Trophoblast cell (in vitro differentiated cells and primary cell): ENCODE results near the gene COL11A2.

ENCODE experiments used
- DNase-seq, 2 donors: peaks; one replicate each; pipeline ENCODE4 v3.0.0-alpha.2; 2016
- H2AFZ ChIP-seq: 2 replicates; pipeline ENCODE4 v1.6.1; 2013; ENCODE audit warnings: low read length, moderate library complexity, mild to moderate bottlenecking; ENCODE audit not compliant: insufficient read depth, poor library complexity
- H2AK5ac ChIP-seq: 2 replicates; pipeline ENCODE4 v1.6.1; 2013; ENCODE audit warnings: mild to moderate bottlenecking, low read length
- H2BK120ac ChIP-seq: 2 replicates; pipeline ENCODE4 v1.6.1; 2013; ENCODE audit warnings: low read length, mild to moderate bottlenecking, moderate library complexity; ENCODE audit not compliant: insufficient read depth, poor library complexity
- H2BK12ac ChIP-seq: 2 replicates; pipeline ENCODE4 v1.6.1; 2013; ENCODE audit warnings: mild to moderate bottlenecking, low read length, moderate library complexity
- H2BK5ac ChIP-seq: 2 replicates; pipeline ENCODE4 v1.6.1; 2013; ENCODE audit warnings: low read length, low read depth, moderate library complexity, mild to moderate bottlenecking; ENCODE audit not compliant: poor library complexity
- H3K14ac ChIP-seq: 2 replicates; pipeline ENCODE4 v1.6.1; 2013; ENCODE audit warnings: mild to moderate bottlenecking, low read length
- H3K18ac ChIP-seq: 2 replicates; pipeline ENCODE4 v1.6.1; 2013; ENCODE audit warnings: mild to moderate bottlenecking, low read length
- H3K23ac ChIP-seq: 2 replicates; pipeline ENCODE4 v1.6.1; 2013; ENCODE audit warnings: low read length
- H3K27ac ChIP-seq: 2 replicates; pipeline ENCODE4 v1.5.1; 2013; ENCODE audit warnings: low read depth, mild to moderate bottlenecking, inconsistent platforms, low read length, moderate library complexity
- H3K27me3 ChIP-seq: 2 replicates; pipeline ENCODE4 v1.6.1; 2013; ENCODE audit warnings: inconsistent platforms, mild to moderate bottlenecking, low read length, moderate library complexity; ENCODE audit not compliant: insufficient read depth
- H3K36me3 ChIP-seq, 2 experiments: 1 replicate in 1 of 2; 2 replicates in 1 of 2; pipeline ENCODE4 v1.6.1; 2013; ENCODE audit warnings: low read length in 2 of 2, mild to moderate bottlenecking in 2 of 2, moderate library complexity in 1 of 2; ENCODE audit not compliant: insufficient read depth in 2 of 2, control insufficient read depth in 1 of 2
- H3K4ac ChIP-seq: 2 replicates; pipeline ENCODE4 v1.6.1; 2013; ENCODE audit warnings: low read depth, mild to moderate bottlenecking, low read length, moderate library complexity
- H3K4me1 ChIP-seq, 2 experiments: 1 replicate in 1 of 2; 2 replicates in 1 of 2; pipeline ENCODE4 v1.6.1; 2013; ENCODE audit warnings: low read length in 2 of 2, mild to moderate bottlenecking in 2 of 2, moderate library complexity in 1 of 2; ENCODE audit not compliant: insufficient read depth in 2 of 2, control insufficient read depth in 1 of 2
- H3K4me2 ChIP-seq: 2 replicates; pipeline ENCODE4 v1.6.1; 2013; ENCODE audit warnings: inconsistent platforms, mild to moderate bottlenecking, low read length, moderate library complexity
- H3K4me3 ChIP-seq: 2 replicates; pipeline ENCODE4 v1.5.1; 2013; ENCODE audit warnings: mild to moderate bottlenecking, low read depth, low read length, inconsistent platforms
- H3K79me1 ChIP-seq: one replicate; pipeline ENCODE4 v1.6.1; 2013; ENCODE audit warnings: low read length
- H3K79me2 ChIP-seq: 2 replicates; pipeline ENCODE4 v1.6.1; 2013; ENCODE audit warnings: low read length, mild to moderate bottlenecking; ENCODE audit not compliant: control insufficient read depth, insufficient read depth, poor library complexity
- H3K9ac ChIP-seq: 2 replicates; pipeline ENCODE4 v1.6.1; 2013; ENCODE audit warnings: mild to moderate bottlenecking, low read length
- H3K9me3 ChIP-seq: 2 replicates; pipeline ENCODE4 v1.6.1; 2013; ENCODE audit warnings: low read depth, mild to moderate bottlenecking, control low read depth, inconsistent platforms, low read length; ENCODE audit not compliant: insufficient read depth
- H4K12ac ChIP-seq: 2 replicates; pipeline ENCODE4 v1.6.1; 2013; ENCODE audit warnings: low read depth, mild to moderate bottlenecking, low read length, moderate library complexity
- H4K8ac ChIP-seq: 2 replicates; pipeline ENCODE4 v1.6.1; 2013; ENCODE audit warnings: low read depth, mild to moderate bottlenecking, low read length, moderate library complexity
- H4K91ac ChIP-seq: one replicate; pipeline ENCODE4 v1.6.1; 2013; ENCODE audit warnings: low read depth, mild to moderate bottlenecking, low read length, moderate library complexity
- WGBS: extraction: QIAGEN DNeasy Blood & Tissue Kit; methylation state at CpG from one replicate; pipeline ENCODE4 v1.1.7; 2013; ENCODE audit warnings: missing lambda C conversion rate; ENCODE audit not compliant: insufficient read length, insufficient coverage; ENCODE audit errors: extremely low coverage; 5-methylcytosine and 5-hydroxymethylcytosine counted together

The COL11A2 gene

DNA sequence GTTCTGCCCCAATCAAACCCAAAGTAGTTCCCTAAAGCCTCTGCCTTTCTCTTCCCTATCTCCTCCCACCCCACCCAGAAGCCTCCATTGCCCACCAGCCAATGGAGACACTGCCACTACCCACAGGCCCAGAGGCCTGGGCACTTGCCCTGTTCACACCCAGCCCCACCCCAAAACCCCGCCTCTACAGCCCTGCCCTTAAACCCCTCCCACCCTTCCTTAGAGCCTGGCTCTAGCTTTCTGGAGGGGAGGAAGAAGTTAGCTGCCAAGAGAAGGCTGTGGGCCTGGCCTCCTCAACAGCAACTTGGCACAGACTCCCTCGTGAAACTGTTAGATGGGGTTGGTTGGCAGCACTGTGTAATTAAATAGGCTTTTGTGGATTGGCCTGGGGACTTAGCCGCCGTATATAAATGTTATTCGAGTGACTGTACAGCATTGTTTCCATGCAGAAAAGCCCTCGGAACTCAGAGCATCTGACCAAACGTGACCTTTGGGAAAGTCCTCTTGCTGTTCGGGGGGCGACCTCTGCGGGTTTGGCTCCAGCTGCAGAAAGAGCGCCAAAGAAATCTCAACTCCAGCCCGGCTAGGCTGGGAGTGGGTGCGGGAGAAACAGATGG is 31.4 kb downstream of the COL11A2 start:
- no peak overlapping the region for H2AK5ac ChIP-seq
- H3K4me3 ChIP-seq = no peak overlapping the region
- no peaks in the 10 kb centered on the region for H3K9me3 ChIP-seq
- no peak overlapping the region for H3K18ac ChIP-seq
- no peaks in the 10 kb centered on the region for H3K36me3 ChIP-seq
- H2BK12ac ChIP-seq = no peak overlapping the region
- no peak overlapping the region for H3K9ac ChIP-seq
- H3K27me3 ChIP-seq = no peaks in the 10 kb centered on the region
- no peak overlapping the region for H3K4ac ChIP-seq
- no peak overlapping the region for H3K14ac ChIP-seq
- H3K27ac ChIP-seq = no peak overlapping the region
- no peak overlapping the region for H2BK5ac ChIP-seq
- peaks cover 0 to 4% of the 10 kb centered on the region in 2 experiments for H3K4me1 ChIP-seq
- DNase-seq = peak in 1 of 2 donors; percentile 17
- H2BK120ac ChIP-seq = no peak overlapping the region
- H2AFZ ChIP-seq = no peak overlapping the region
- no peak overlapping the region for H3K23ac ChIP-seq
- no peak overlapping the region for H4K91ac ChIP-seq
- H3K79me2 ChIP-seq = no peaks in the 10 kb centered on the region
- no CpG with 5 or more reads among the region's 13 CpGs for WGBS
- no peak overlapping the region for H4K8ac ChIP-seq
- H4K12ac ChIP-seq = no peak overlapping the region
- H3K4me2 ChIP-seq = no peak overlapping the region
- H3K79me1 ChIP-seq = peaks cover 3% of the 10 kb centered on the region

DNA sequence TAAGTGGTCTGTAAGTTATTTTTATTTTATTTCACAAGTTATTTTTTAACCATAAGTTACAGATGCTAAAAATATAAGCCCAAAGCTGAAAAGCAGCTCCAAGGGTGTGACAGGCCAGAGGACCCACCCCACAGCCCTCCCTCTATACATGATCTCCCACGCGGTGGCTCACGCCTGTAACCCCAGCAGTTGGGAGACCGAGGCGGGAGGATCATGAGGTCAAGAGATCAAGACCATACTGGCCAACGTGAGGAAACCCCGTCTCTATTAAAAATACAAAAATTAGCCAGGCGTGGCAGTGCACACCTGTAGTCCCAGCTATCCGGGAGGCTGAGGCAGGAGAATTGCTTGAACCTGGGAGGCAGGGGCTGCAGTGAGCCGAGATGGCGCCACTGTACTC is 32.2 kb downstream of the COL11A2 start:
- no peak overlapping the region for H2BK12ac ChIP-seq
- no peak overlapping the region for H2BK5ac ChIP-seq

DNA sequence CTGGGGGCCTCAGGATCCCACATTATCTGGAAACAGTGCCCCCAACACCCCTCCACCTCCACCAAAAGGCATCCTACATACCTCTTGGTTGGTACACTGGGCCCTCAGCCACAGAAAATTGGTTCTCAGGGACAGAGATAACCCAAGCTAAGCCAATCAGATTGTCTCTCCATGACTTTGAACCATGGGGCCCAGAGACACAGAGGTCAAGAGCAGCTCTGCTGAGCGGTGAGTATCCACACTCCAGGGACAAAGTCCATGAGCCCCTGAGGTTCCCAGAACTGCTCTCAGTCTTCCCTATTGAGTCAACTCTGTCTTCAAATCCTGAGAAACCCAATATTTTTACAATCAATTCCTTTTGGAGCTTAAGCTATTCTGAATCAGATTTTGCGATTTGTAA is 35.3 kb downstream of the COL11A2 start:
- Histone ChIP-seq H4K8ac (no peak overlapping the region), H3K4me2 (no peak overlapping the region), H4K91ac (no peak overlapping the region), H3K23ac (no peak overlapping the region), H3K9me3 (no peaks in the 10 kb centered on the region), H3K27me3 (no peaks in the 10 kb centered on the region), H2BK5ac (no peak overlapping the region), H2AFZ (no peak overlapping the region), H3K9ac (no peak overlapping the region), H4K12ac (no peak overlapping the region), H3K36me3 (no peaks in the 10 kb centered on the region), H2BK120ac (no peak overlapping the region), H3K27ac (no peak overlapping the region), H3K4me3 (no peak overlapping the region), H2AK5ac (no peak overlapping the region), H3K14ac (no peak overlapping the region), H3K4ac (no peak overlapping the region), H3K18ac (no peak overlapping the region), H2BK12ac (no peak overlapping the region), H3K79me1 (peaks cover 3% of the 10 kb centered on the region), H3K79me2 (no peaks in the 10 kb centered on the region), H3K4me1 (peaks cover 0 to 4% of the 10 kb centered on the region in 2 experiments)
- no CpG with 5 or more reads among the region's 2 CpGs for WGBS
- no peak for DNase-seq

More for the DNA sequence above, 32.2 kb downstream of the COL11A2 start:
- WGBS = no CpG with 5 or more reads among the region's 11 CpGs
- no peak overlapping the region for H3K9ac ChIP-seq
- no peak overlapping the region for H4K12ac ChIP-seq
- H3K4me3 ChIP-seq = no peak overlapping the region
- H2BK120ac ChIP-seq = no peak overlapping the region
- no peak overlapping the region for H3K23ac ChIP-seq
- no peak overlapping the region for H2AFZ ChIP-seq
- H3K36me3 ChIP-seq = no peaks in the 10 kb centered on the region
- H4K91ac ChIP-seq = no peak overlapping the region
- no peak overlapping the region for H3K14ac ChIP-seq
- H3K18ac ChIP-seq = no peak overlapping the region
- no peak for DNase-seq
- H3K9me3 ChIP-seq = no peaks in the 10 kb centered on the region
- H2AK5ac ChIP-seq = no peak overlapping the region
- no peaks in the 10 kb centered on the region for H3K27me3 ChIP-seq
- H4K8ac ChIP-seq = no peak overlapping the region
- peaks cover 0 to 4% of the 10 kb centered on the region in 2 experiments for H3K4me1 ChIP-seq
- no peaks in the 10 kb centered on the region for H3K79me2 ChIP-seq
- no peak overlapping the region for H3K4ac ChIP-seq
- H3K79me1 ChIP-seq = peaks cover 3% of the 10 kb centered on the region
- H3K4me2 ChIP-seq = no peak overlapping the region
- no peak overlapping the region for H3K27ac ChIP-seq

DNA sequence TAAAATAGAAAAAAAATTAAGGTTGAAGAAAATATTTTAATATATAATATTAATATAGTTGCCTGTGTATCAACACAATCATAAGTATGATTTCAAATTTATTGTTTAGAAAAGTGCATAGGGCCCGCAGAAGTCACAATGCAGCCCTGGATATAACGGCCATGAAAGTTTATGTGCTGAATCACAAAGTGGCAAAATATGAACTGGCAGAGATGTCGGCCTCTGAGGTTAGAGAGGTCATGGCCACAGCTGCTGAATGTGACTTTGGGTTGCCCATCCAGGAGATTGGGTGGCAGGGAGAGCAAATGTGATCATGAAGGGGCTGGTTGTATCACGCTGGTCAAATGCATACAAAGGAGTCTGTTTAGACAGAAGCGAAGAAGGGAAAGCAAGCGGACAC is 35.7 kb downstream of the COL11A2 start:
- no peak overlapping the region for H3K23ac ChIP-seq
- H2AK5ac ChIP-seq = no peak overlapping the region
- H2AFZ ChIP-seq = no peak overlapping the region
- no peak overlapping the region for H3K9ac ChIP-seq
- H3K36me3 ChIP-seq = no peaks in the 10 kb centered on the region
- no peak overlapping the region for H2BK12ac ChIP-seq
- H3K27ac ChIP-seq = no peak overlapping the region
- H3K4me3 ChIP-seq = no peak overlapping the region
- H3K9me3 ChIP-seq = no peaks in the 10 kb centered on the region
- no peak for DNase-seq
- WGBS = no CpG with 5 or more reads among the region's 6 CpGs
- no peak overlapping the region for H2BK5ac ChIP-seq
- H3K4me1 ChIP-seq = peaks cover 0 to under 1% of the 10 kb centered on the region in 2 experiments
- H4K12ac ChIP-seq = no peak overlapping the region
- H4K8ac ChIP-seq = no peak overlapping the region
- H3K79me2 ChIP-seq = no peaks in the 10 kb centered on the region
- H3K4ac ChIP-seq = no peak overlapping the region
- H3K4me2 ChIP-seq = no peak overlapping the region
- H3K18ac ChIP-seq = no peak overlapping the region
- H4K91ac ChIP-seq = no peak overlapping the region
- H3K14ac ChIP-seq = no peak overlapping the region
- no peak overlapping the region for H2BK120ac ChIP-seq
- H3K79me1 ChIP-seq = peaks cover under 1% of the 10 kb centered on the region
- H3K27me3 ChIP-seq = no peaks in the 10 kb centered on the region
